ACC112 (cell line): ENCODE data around the gene SRI.

Experiments
- H2AFZ ChIP-seq: fragments of 200-600 bp; sonication (generic); one replicate; pipeline ENCODE4 v1.6.0; 2017; ENCODE audit warnings: antibody characterized with exemption, low read length; ENCODE audit not compliant: unreplicated experiment
- H3K27ac ChIP-seq: fragments of 200-600 bp; sonication (generic); 2 replicates; pipeline ENCODE4 v1.5.1; 2014; ENCODE audit warnings: low read depth, mild to moderate bottlenecking, antibody characterized with exemption, low read length, moderate library complexity
- H3K27me3 ChIP-seq: fragments of 200-600 bp; sonication (generic); 2 replicates; pipeline ENCODE4 v1.6.1; 2014; ENCODE audit warnings: mild to moderate bottlenecking, antibody characterized with exemption, low read length, moderate library complexity, mixed read lengths; ENCODE audit not compliant: insufficient read depth
- H3K36me3 ChIP-seq: fragments of 200-600 bp; sonication (generic); 2 replicates; pipeline ENCODE4 v1.6.1; 2016; ENCODE audit warnings: mild to moderate bottlenecking, antibody characterized with exemption, low read length, moderate library complexity, mixed read lengths; ENCODE audit not compliant: insufficient read depth
- H3K4me1 ChIP-seq: fragments of 200-600 bp; sonication (generic); one replicate; pipeline ENCODE4 v1.6.1; 2016; ENCODE audit warnings: low read length, mixed read lengths; ENCODE audit not compliant: insufficient read depth, unreplicated experiment, control insufficient read depth
- H3K4me3 ChIP-seq: fragments of 200-600 bp; sonication (generic); 2 replicates; pipeline ENCODE4 v1.5.1; 2014; ENCODE audit warnings: mild to moderate bottlenecking, low read depth, low read length
- H3K79me2 ChIP-seq: fragments of 200-600 bp; sonication (generic); one replicate; pipeline ENCODE4 v1.6.0; 2016; ENCODE audit warnings: low read length; ENCODE audit not compliant: control insufficient read depth, unreplicated experiment, insufficient read depth

Gene SRI

DNA sequence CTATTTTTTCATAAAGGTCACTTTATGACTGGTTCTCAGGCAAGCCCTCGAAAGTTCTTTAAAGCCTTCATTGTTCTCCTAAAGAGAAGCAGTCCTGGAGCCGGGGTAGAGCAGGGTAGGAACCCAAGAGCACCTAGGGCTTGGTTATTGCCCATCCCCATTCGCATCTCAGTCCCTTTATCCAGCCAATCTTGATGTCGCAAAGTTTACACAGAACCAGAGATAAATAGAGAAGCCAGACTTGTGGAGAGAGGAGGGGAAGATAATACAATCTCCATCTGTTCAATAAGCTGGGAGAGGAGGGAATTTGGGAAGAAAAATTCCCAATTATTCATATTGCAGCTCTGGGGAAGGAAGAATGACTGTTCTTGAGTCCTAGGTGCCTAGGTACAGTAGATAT lies 6.4 kb upstream of the SRI start:
- no peak overlapping the region for H3K27ac ChIP-seq

DNA sequence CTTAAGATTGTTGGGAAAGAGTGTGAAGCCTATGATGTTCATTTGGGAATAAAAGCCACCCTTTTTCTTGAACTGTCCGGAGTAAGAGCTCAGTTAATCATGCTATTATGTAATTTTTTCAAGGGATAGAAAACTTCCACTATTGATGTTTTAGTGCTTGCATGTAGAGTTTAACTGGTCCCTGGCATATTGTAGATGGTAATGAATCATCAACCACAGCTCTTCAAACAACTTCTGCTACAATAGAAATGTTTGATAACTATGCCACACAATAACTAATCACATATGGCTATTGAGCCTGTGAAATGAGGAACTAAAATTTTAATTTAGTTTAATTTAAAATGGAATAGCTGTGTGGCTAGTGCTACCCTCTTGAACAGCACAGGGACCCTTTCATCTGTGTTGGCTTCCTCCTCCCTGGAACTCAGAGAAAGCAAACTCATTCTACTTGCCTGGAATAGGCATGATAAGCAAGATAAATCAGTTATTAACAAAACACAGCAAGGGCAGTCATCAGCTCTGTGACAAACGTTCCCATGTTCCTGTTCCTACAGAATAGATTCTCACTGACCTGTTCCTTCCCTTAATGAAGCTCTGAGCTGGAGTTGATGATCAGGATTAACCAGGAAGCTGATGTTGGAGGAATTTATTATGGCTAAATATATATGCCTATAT lies 4.9 kb upstream of the SRI start:
- H3K4me3 ChIP-seq, result no peak overlapping the region

More for the DNA sequence above, 6.4 kb upstream of the SRI start:
- Histone ChIP-seq H3K36me3 (no peaks in the 10 kb centered on the region), H2AFZ (no peak overlapping the region), H3K4me1 (peaks cover 38% of the 10 kb centered on the region), H3K4me3 (no peak overlapping the region), H3K27me3 (no peaks in the 10 kb centered on the region), H3K79me2 (no peaks in the 10 kb centered on the region)

GRCh38 chr7:88223265-88223664 lies 3.4 kb upstream of the SRI start:
- no peaks in the 10 kb centered on the region for H3K27me3 ChIP-seq
- peaks cover 15% of the 10 kb centered on the region for H3K79me2 ChIP-seq
- H2AFZ ChIP-seq, result no peak overlapping the region
- no peak overlapping the region for H3K27ac ChIP-seq
- peaks cover 45% of the 10 kb centered on the region for H3K4me1 ChIP-seq
- no peak overlapping the region for H3K4me3 ChIP-seq
- no peaks in the 10 kb centered on the region for H3K36me3 ChIP-seq

More for the DNA sequence above, 4.9 kb upstream of the SRI start:
- Histone ChIP-seq H3K36me3 (no peaks in the 10 kb centered on the region), H2AFZ (no peak overlapping the region), H3K4me1 (peaks cover 43% of the 10 kb centered on the region), H3K27ac (no peak overlapping the region), H3K27me3 (no peaks in the 10 kb centered on the region), H3K79me2 (peaks cover under 1% of the 10 kb centered on the region)

- H3K79me2 ChIP-seq, result peaks cover 36% of the 10 kb centered on the region
- H3K4me3 ChIP-seq, result peak overlapping the region; percentile 99
- peak overlapping the region; percentile 50 for H3K27ac ChIP-seq
- no peaks in the 10 kb centered on the region for H3K27me3 ChIP-seq
- H3K36me3 ChIP-seq, result peaks cover 22% of the 10 kb centered on the region
- peaks cover 15% of the 10 kb centered on the region for H3K4me1 ChIP-seq
- H2AFZ ChIP-seq, result peak overlapping the region; percentile 80
These were observed 817 bp downstream of the SRI start for GRCh38 chr7:88218836-88219605.

DNA sequence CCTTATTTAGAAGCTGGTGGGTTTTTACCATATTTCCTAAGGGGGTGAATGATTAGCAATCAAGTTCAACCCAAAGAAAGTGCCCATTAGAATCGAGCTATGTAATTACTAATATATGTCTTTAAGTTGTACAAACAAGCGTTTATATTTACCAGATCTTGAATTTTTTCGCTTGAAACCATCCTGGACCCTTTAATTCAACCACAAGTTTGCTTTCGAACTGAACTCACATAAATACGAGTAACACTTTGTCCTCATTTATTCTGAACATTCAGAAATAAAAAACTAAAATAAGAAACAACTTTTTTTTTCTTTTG lies 1.5 kb downstream of the SRI start:
- H3K4me1 ChIP-seq, result peaks cover 13% of the 10 kb centered on the region
- peak overlapping the region; percentile 20; the same call in 1 of the 2 replicates for H3K27ac ChIP-seq
- no peaks in the 10 kb centered on the region for H3K27me3 ChIP-seq
- peaks cover 36% of the 10 kb centered on the region for H3K79me2 ChIP-seq
- peak overlapping the region; percentile 80 for H2AFZ ChIP-seq
- H3K36me3 ChIP-seq, result peaks cover 24% of the 10 kb centered on the region
- peak overlapping the region; percentile 99 for H3K4me3 ChIP-seq

DNA sequence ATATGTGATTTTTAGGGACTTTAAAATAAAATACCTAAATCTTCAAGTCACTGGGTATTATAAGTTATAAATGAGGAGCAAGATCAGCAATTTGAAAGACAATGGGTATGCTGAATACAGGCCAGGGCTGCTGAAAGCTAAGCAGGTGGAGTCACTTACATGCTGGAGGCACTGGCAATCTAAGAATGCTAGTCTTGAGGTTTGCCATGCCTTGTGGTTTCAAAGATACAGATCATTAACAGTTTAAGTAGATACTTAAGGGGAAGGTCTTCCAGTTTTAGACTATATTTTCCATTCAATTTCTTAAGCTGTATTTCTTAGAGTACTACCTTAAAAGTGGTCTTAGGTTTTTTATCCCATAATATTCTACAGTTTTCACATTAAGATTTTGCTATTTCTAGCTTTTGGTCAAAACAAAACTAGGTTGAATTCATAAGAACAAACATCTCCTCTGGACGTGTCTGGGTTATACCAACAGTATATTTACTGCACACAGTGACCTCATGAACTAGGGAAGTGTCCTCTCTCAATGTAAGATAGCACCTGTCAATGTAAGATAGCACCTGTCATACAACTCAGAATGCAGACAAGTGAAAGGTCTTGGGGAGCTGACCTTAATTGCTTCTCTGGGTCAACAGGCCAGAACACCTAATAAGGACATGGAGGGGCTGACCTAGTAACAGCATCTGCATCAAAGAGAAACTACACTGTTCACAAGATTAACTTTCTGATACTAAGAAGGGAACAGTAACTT lies 2.0 kb downstream of the SRI start:
- peaks cover 13% of the 10 kb centered on the region for H3K4me1 ChIP-seq
- peak overlapping the region; percentile 99 for H3K4me3 ChIP-seq
- H3K79me2 ChIP-seq, result peaks cover 36% of the 10 kb centered on the region

DNA sequence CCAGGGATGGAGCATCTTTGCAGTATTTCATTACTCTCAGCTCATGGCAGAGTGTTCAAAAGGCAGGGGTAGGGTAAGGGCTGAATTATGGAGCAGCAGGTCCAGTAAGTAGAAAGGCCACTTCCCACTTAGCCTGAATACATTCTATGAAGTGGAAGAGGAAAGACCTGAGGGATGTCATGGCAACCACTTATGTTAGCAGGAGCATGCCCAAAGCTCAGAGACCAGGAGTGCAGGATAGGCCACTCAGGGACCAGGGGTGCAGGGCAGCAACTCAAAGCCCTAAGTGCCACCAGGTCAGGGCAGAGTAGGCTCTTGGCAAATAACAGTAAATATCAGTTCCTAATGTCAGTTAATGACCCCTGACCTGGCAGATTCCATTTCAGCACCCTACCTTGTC lies 3.6 kb downstream of the SRI start:
- Histone ChIP-seq H3K27ac (no peak overlapping the region), H3K36me3 (peaks cover 24% of the 10 kb centered on the region), H3K4me3 (no peak overlapping the region), H3K79me2 (peaks cover 44% of the 10 kb centered on the region), H2AFZ (no peak overlapping the region), H3K27me3 (no peaks in the 10 kb centered on the region), H3K4me1 (peaks cover 12% of the 10 kb centered on the region)

More for the DNA sequence above, 2.0 kb downstream of the SRI start:
- Histone ChIP-seq H3K36me3 (peaks cover 24% of the 10 kb centered on the region), H3K27ac (no peak overlapping the region), H2AFZ (peak overlapping the region; percentile 80), H3K27me3 (no peaks in the 10 kb centered on the region)

DNA sequence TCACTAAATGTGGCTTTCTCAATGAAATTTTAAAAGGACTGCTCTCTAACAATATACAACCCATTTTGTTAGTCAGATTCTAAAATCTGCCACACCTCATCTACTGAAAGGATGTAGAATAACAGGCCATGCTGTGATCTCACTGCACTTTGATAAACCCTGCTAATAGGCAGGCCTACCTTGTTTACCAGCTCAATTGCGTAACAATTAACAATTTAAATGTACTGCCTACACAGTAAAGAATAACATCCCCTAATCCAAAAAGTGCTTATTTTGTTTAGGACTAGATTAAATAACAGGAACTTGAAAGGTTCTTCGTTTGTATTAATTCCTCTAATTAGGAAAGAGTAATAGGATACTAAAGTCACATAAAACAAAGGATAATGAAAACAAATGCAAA lies 4.5 kb downstream of the SRI start:
- H3K27me3 ChIP-seq, result no peaks in the 10 kb centered on the region
- H3K4me3 ChIP-seq, result no peak overlapping the region
- H3K79me2 ChIP-seq, result peaks cover 44% of the 10 kb centered on the region
- peaks cover 27% of the 10 kb centered on the region for H3K36me3 ChIP-seq
- no peak overlapping the region for H2AFZ ChIP-seq
- peaks cover 6% of the 10 kb centered on the region for H3K4me1 ChIP-seq
- no peak overlapping the region for H3K27ac ChIP-seq

DNA sequence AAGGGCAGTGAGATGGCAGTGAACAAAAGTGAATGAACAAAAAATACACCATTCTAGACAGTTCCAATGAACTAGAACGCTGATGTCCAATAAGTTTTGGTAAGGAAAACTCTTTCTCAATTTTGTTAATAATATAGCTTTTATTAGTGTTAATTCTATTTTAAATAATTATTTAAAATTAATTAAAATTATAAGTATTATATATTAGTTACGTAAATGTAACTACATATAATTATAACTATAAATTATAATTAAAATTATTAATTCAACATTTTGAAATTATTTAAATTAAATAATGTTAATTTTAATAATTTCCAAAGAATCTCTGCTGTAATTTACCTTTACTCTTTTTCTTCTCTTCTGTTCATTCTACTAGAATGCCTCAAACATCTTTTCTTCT lies 5.4 kb downstream of the SRI start:
- H3K27me3 ChIP-seq, result no peaks in the 10 kb centered on the region
- H3K36me3 ChIP-seq, result peaks cover 28% of the 10 kb centered on the region
- no peak overlapping the region for H2AFZ ChIP-seq
- H3K4me3 ChIP-seq, result no peak overlapping the region
- no peak overlapping the region for H3K27ac ChIP-seq
- H3K4me1 ChIP-seq, result peaks cover 6% of the 10 kb centered on the region
- H3K79me2 ChIP-seq, result peaks cover 41% of the 10 kb centered on the region

DNA sequence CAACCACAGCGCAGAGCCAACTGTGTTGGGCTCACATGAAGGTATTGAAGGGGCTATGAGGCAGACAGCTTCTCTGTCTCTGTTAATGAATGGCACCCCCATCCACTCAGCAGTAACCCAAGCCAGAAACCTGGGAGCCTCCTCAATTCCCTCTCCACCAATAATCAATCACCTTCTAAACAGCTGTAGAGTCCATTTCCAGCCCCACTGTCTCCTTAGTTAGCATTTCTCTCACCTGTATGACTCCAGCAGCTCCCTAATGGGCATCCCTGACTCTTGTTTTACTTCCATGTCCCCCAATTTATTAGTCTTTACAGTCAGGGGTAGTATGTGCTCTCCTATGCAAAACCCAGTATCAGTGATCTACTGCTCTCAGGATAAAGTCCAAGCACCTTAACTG lies 6.9 kb downstream of the SRI start:
- Histone ChIP-seq H3K4me1 (peaks cover under 1% of the 10 kb centered on the region), H3K4me3 (no peak overlapping the region), H3K79me2 (peaks cover 26% of the 10 kb centered on the region), H2AFZ (no peak overlapping the region), H3K27me3 (no peaks in the 10 kb centered on the region), H3K36me3 (peaks cover 42% of the 10 kb centered on the region), H3K27ac (no peak overlapping the region)
